Pancreas (tissue), 10 donors: ENCODE data around the gene PARP8. TPM values are rescaled to one million over a fixed set of nuclear protein-coding genes. Genes with fewer than 3 reads are reported as not detected.
"Not testable (repeated sequence)": the region's sequence is repeated elsewhere in the genome, so short reads cannot be mapped to it uniquely, and the experiment has no call there.

ENCODE experiments used
- ATAC-seq, 4 donors: fragments of 200-7000 bp; cut with Tn5 transposase; one replicate each; pipeline versions ENCODE4 v1.8.0 to v1.9.1; 2020; ENCODE audit warnings: mild to moderate bottlenecking in 4 of 4, moderate library complexity in 4 of 4
- DNase-seq, 6 donors: peaks; one replicate each; pipeline ENCODE4 v3.0.0-alpha.2; 2020
- FAIRE-seq: peaks from 2 replicates; lab custom pipeline; 2012; peaks lifted over from hg19 to GRCh38; lab: Jason Lieb, UNC
- H3K27ac ChIP-seq, 4 donors: fragments of 200-600 bp; sonication (generic); 1 replicate in 3 of 4; 2 replicates in 1 of 4; pipeline versions ENCODE4 v1.5.0 to v1.8.0; 2020
- H3K27me3 ChIP-seq, 4 donors: fragments of 200-600 bp; one replicate each; pipeline ENCODE4 v1.8.0; 2021
- H3K36me3 ChIP-seq, 3 donors: fragments of 200-600 bp; sonication (generic) in 1 of 3; one replicate each; pipeline versions ENCODE4 v1.5.0 to v1.8.0; 2020 to 2021
- H3K4me1 ChIP-seq, 3 donors: fragments of 200-600 bp; one replicate each; pipeline ENCODE4 v1.8.0; 2021
- H3K4me3 ChIP-seq, 4 donors: fragments of 200-600 bp; sonication (generic) in 2 of 4; one replicate each; pipeline versions ENCODE4 v1.5.0 to v1.8.0; 2020 to 2021
- H3K9me3 ChIP-seq, 4 donors: fragments of 200-600 bp; one replicate each; pipeline ENCODE4 v1.8.0; 2021
- WGBS, 2 donors: extraction: QIAGEN DNeasy Blood & Tissue Kit; methylation state at CpG; one replicate each; pipeline ENCODE4 v1.1.7; 2013; 5-methylcytosine and 5-hydroxymethylcytosine counted together
- intact Hi-C, 3 donors: fragments of 100-400 bp; cut with DNase I; formaldehyde crosslinking; loops; one replicate each; pipeline versions ENCODE4 v1.11.1 to v1.14.2; 2022
- polyA plus RNA-seq, 2 donors: library from polyadenylated mRNA; stranded (reverse); fragments of 200-250 nt; gene quantifications; one replicate each; pipeline ENCODE4 v1.2.3, GENCODE V29; 2013
- total RNA-seq, 6 donors: library from RNA; stranded (reverse); fragmentation: NEBNext Ultra II Directional in 4 of 6; extraction: Animal tissue kit (Norgen Biotek cat#: 25700) in 4 of 6; gene quantifications; one replicate each; pipeline versions ENCODE4 v1.2.1 to v1.2.4, GENCODE V29; 2021 to 2023
- TF ChIP-seq, protein P1 (sequence below), 4 donors: fragments of 200-600 bp; sonication (generic) in 3 of 4; IDR thresholded peaks; one replicate each; pipeline versions ENCODE4 v1.5.0 to v1.8.0; 2021; ENCODE audit warnings: antibody characterized with exemption in 4 of 4
- donor health status: healthy with polysubstance abuse.
- donor health status: DM: no; HTN: no; CAD: no; lungs with moderate emphysema.
- donor health status: DM: no; HTN: no; CAD: no.
- donor health status: control.
- donor health status: control.
- donor health status: Bipolar disorder and iron deficiency.
- donor health status: DM: yes; HTN: yes; CAD: no.
- donor health status: DM: no; HTN: no; CAD: no.
- donor health status: DM: no; HTN: no; CAD: no.
- donor health status: DM: yes; HTN: yes; CAD: no.

The PARP8 gene
- total and polyA plus RNA-seq, 8 donors = 4.7 to 25.0 (median 13.4) TPM

DNA sequence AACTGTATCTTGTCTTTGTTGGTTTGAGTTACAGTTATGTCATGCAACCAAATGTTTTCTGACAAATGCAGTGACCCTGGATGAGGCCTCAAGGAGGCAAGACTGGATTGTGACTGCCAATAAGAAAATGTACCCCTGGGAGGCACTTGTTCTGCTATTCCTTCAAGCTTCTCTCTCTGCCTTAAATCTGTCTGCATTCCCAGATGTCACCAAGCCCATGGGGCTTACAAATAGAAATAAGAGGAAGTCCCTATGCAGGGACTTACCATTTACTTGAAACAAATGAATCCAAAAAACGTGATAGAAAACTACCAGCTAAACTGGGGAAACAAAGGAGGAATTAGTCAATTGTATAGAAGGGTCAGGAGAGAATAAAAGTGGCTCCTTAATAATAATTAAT lies 8.2 kb upstream of the PARP8 start:
- H3K36me3 ChIP-seq = no peaks in the 10 kb centered on the region
- FAIRE-seq = no peak
- no peaks in the 10 kb centered on the region for H3K9me3 ChIP-seq
- no peak overlapping the region for H3K27ac ChIP-seq
- intact Hi-C loops = no loop called here
- no peak for DNase-seq
- H3K4me1 ChIP-seq = peaks cover 0 to 10% (median 7%) of the 10 kb centered on the region in 3 donors
- no peak for ATAC-seq
- H3K4me3 ChIP-seq = no peak overlapping the region
- H3K27me3 ChIP-seq = no peaks in the 10 kb centered on the region
- WGBS, 2 donors = 76 to 83% methylated on average over 1 of the region's 1 CpG
- TF ChIP-seq, protein P1, sequence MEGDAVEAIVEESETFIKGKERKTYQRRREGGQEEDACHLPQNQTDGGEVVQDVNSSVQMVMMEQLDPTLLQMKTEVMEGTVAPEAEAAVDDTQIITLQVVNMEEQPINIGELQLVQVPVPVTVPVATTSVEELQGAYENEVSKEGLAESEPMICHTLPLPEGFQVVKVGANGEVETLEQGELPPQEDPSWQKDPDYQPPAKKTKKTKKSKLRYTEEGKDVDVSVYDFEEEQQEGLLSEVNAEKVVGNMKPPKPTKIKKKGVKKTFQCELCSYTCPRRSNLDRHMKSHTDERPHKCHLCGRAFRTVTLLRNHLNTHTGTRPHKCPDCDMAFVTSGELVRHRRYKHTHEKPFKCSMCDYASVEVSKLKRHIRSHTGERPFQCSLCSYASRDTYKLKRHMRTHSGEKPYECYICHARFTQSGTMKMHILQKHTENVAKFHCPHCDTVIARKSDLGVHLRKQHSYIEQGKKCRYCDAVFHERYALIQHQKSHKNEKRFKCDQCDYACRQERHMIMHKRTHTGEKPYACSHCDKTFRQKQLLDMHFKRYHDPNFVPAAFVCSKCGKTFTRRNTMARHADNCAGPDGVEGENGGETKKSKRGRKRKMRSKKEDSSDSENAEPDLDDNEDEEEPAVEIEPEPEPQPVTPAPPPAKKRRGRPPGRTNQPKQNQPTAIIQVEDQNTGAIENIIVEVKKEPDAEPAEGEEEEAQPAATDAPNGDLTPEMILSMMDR (IDR thresholded peaks at IDR 0.05) = no peak

DNA sequence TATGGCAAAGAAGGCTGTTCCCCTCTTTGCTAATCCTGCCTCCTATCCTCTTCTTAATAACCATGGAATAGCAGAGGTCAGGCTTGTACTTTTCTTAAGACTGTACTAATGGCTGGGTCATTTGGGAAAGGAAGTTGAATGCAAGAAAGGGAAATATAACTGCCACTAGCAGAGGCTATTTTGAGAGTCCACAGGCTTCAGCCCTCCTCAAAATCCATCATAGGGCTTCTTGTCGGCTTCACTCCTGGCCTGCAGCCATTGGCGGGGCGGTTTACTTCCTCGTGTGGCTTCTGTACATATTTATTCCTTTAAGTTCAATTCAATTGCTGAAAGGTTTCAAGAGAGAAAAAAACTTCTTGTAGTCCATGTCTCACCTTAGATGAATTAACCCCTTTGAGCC lies 2.8 kb upstream of the PARP8 start:
- FAIRE-seq = no peak

DNA sequence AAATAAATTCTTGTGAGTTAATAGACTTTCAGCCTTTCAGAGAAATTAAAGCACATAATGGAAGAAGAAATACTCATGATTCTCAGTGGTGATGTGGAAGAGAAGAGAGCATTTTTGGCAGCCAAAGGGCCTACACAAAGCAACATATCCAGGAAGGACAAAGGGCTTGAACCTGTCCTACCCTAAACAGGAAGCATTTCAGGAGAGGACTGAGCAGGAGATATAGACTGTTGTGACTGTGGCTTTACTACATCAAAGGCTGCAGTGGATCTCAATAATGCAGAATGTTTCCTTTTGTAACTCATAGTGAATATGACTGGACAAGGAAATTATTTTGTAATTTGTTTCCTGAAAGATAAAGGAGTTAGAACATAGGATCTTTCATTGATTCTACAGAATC lies 1.3 kb upstream of the PARP8 start:
- Histone ChIP-seq H3K4me3 (no peak overlapping the region), H3K4me1 (peaks cover 5 to 17% (median 8%) of the 10 kb centered on the region in 3 donors), H3K36me3 (no peaks in the 10 kb centered on the region), H3K27ac (peak overlapping the region in 2 of 4 donors; percentile 95 to 96), H3K27me3 (no peaks in the 10 kb centered on the region), H3K9me3 (no peaks in the 10 kb centered on the region)
- ATAC-seq (peak in 1 of 4 donors; percentile 53), FAIRE-seq (no peak), DNase-seq (no peak)
- TF ChIP-seq, protein P1 (IDR thresholded peaks at IDR 0.05) = no peak
- intact Hi-C loops = no loop called here

More for the DNA sequence above, 2.8 kb upstream of the PARP8 start:
- WGBS, 2 donors = 69 to 71% methylated on average over 4 of the region's 4 CpGs
- Histone ChIP-seq H3K27me3 (no peaks in the 10 kb centered on the region), H3K4me3 (no peak overlapping the region), H3K36me3 (no peaks in the 10 kb centered on the region), H3K9me3 (no peaks in the 10 kb centered on the region), H3K4me1 (peaks cover under 1 to 6% (median 1%) of the 10 kb centered on the region in 3 donors), H3K27ac (no peak overlapping the region)
- ATAC-seq (peak in 1 of 4 donors; percentile 16), DNase-seq (peak in 1 of 6 donors; percentile 33)
- intact Hi-C loops = no loop called here
- TF ChIP-seq, protein P1 (IDR thresholded peaks at IDR 0.05) = no peak

DNA sequence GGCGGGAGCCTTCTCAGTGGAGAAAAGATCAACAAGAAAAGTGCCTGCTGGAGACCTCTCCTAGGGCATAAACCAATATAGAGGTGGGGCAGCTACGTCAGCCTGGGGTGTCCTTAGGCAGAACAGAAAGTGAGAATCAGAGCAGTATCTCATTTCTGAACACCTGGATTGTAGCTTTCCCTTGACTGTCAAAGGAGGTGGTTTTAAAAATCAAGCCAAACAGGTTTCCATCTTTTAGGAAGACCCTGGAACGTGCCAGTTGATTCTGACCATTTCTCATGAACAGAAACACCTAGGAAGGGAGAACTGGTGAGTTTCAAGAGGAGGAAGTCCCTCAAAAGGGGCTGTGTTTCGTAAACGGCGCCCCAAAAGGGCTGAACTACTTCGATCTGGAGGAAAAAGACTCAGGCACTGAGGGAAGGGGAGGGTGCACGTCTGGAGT lies 655 bp upstream of the PARP8 start:
- DNase-seq = peak in 1 of 6 donors; percentile 17
- H3K4me1 ChIP-seq = peaks cover 5 to 17% (median 8%) of the 10 kb centered on the region in 3 donors
- ATAC-seq = not testable (repeated sequence)

DNA sequence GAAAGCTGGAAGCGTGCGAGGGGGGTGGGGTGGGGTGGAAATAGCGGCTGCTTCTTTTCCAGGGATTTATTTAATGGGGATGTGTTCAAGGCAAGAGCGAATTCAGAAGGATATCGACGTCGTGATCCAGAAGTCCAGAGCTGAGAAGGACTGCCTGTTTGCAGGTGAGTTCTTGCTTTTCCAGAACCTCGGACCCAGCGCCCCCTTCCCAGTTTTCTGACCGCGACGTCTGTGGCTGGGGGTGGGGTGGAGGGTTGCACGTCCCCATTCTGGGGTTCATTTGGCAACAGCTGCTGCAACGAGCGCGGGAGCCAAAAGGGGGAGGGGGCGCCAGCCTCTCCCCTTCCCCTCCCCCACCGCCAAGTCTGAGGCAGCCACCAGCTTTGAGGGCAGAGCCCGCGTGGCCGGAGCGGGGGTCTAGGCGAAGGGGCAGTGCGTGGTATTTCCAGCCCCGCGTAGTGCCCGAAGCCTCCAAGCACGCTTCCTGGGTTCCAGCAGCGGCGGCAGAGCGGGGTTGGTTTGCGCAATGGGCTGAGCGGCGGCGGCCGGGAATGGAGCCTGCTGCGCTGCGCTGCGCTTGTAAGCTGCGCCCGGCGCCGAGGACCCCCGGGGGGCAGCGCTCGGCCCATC lies 701 bp downstream of the PARP8 start:
- Histone ChIP-seq H3K27ac (peak overlapping the region; percentile 87 to 96 (median 93)), H3K4me3 (peak overlapping the region; percentile 54 to 96 (median 68)), H3K9me3 (no peaks in the 10 kb centered on the region), H3K36me3 (no peaks in the 10 kb centered on the region), H3K27me3 (no peaks in the 10 kb centered on the region), H3K4me1 (peaks cover 5 to 17% (median 8%) of the 10 kb centered on the region in 3 donors)
- intact Hi-C loops = no loop called here
- ATAC-seq (peak; percentile 79 to 90 (median 84)), DNase-seq (peak; percentile 33 to 78 (median 60)), FAIRE-seq (no peak)
- TF ChIP-seq, protein P1 (IDR thresholded peaks at IDR 0.05) = no peak
- WGBS, 2 donors = 0% methylated on average over 30 to 46 of the region's 46 CpGs

More for the DNA sequence above, 655 bp upstream of the PARP8 start:
- FAIRE-seq, H3K27me3 ChIP-seq, H3K9me3 ChIP-seq, H3K36me3 ChIP-seq, intact Hi-C loops: not testable (repeated sequence)
- 58% methylated on average over 8 of the region's 8 CpGs for WGBS, 2 donors
- Histone ChIP-seq H3K4me3 (peak overlapping the region in 3 of 4 donors; percentile 44 to 96 (median 77)), H3K27ac (peak overlapping the region in 2 of 4 donors; percentile 95 to 96)
